GM18520 (cell line): Measurements from ENCODE around the gene SOBP.
"Not testable (repeated sequence)": the region's sequence is repeated elsewhere in the genome, so short reads cannot be mapped to it uniquely, and the experiment has no call there.

ENCODE experiments used
- ATAC-seq: cut with Tn5 transposase; IDR thresholded peaks from one replicate; pipeline ENCODE4 v1.9.1; 2021; ENCODE audit not compliant: unreplicated experiment

SOBP gene

GRCh38 chr6:107488875-107489635 lies 862 bp upstream of the SOBP start:
- no peak for ATAC-seq

- ATAC-seq, result no peak
Measured at GRCh38 chr6:107490566-107491137, 735 bp downstream of the SOBP start.

- ATAC-seq, result no peak
Measured at GRCh38 chr6:107491138-107491609, 1.3 kb downstream of the SOBP start.

GRCh38 chr6:107491760-107492660 lies 2.1 kb downstream of the SOBP start:
- ATAC-seq, result no peak

- no peak for ATAC-seq
Measured at GRCh38 chr6:107493158-107494057, 3.5 kb downstream of the SOBP start.

GRCh38 chr6:107495196-107495643 lies 5.3 kb downstream of the SOBP start:
- no peak for ATAC-seq

GRCh38 chr6:107495971-107496370 lies 6.1 kb downstream of the SOBP start:
- no peak for ATAC-seq

- no peak for ATAC-seq
Measured at GRCh38 chr6:107496892-107497684, 7.2 kb downstream of the SOBP start.

- no peak for ATAC-seq
Measured at GRCh38 chr6:107504270-107505026, 14.5 kb downstream of the SOBP start.

- no peak for ATAC-seq
Measured at GRCh38 chr6:107506145-107506544, 16.2 kb downstream of the SOBP start.

GRCh38 chr6:107509506-107509905 lies 19.6 kb downstream of the SOBP start:
- no peak for ATAC-seq

GRCh38 chr6:107510108-107510507 lies 20.2 kb downstream of the SOBP start:
- no peak for ATAC-seq

GRCh38 chr6:107511511-107511993 lies 21.6 kb downstream of the SOBP start:
- ATAC-seq, result no peak

GRCh38 chr6:107513214-107513613 lies 23.3 kb downstream of the SOBP start:
- ATAC-seq, result no peak

- ATAC-seq, result no peak
Measured at GRCh38 chr6:107515955-107516354, 26.0 kb downstream of the SOBP start.

- no peak for ATAC-seq
Measured at GRCh38 chr6:107517274-107517673, 27.4 kb downstream of the SOBP start.

GRCh38 chr6:107519224-107519623 lies 29.3 kb downstream of the SOBP start:
- ATAC-seq, result not testable (repeated sequence)

GRCh38 chr6:107520706-107521105 lies 30.8 kb downstream of the SOBP start:
- not testable (repeated sequence) for ATAC-seq
